Stimulated activated naive CD8-positive, alpha-beta T cell treated with anti-CD3 and anti-CD28 coated beads, Interleukin-15, Interleukin-2, amounts not matched to agents 100 ng/mL and 50 ng/mL, for 24 hours (primary cell): Measurements from ENCODE around the gene LIFR.
"Not testable (repeated sequence)": the region's sequence is repeated elsewhere in the genome, so short reads cannot be mapped to it uniquely, and the experiment has no call there.

Experiments used
- H3K27ac Mint-ChIP-seq: one replicate; pipeline ENCODE4 v1.8.0; 2021; ENCODE audit warnings: mild to moderate bottlenecking, mixed read lengths
- H3K27me3 Mint-ChIP-seq: one replicate; pipeline ENCODE4 v1.8.0; 2021; ENCODE audit warnings: mixed read lengths
- H3K36me3 Mint-ChIP-seq: one replicate; pipeline ENCODE4 v1.8.0; 2021; ENCODE audit warnings: low read depth, mixed read lengths
- H3K4me1 Mint-ChIP-seq: one replicate; pipeline ENCODE4 v1.8.0; 2021; ENCODE audit warnings: low read depth, mixed read lengths
- H3K4me3 Mint-ChIP-seq: one replicate; pipeline ENCODE4 v1.8.0; 2021; ENCODE audit warnings: mild to moderate bottlenecking, mixed read lengths
- H3K9me3 Mint-ChIP-seq: one replicate; pipeline ENCODE4 v1.8.0; 2021; ENCODE audit warnings: mixed read lengths

Gene LIFR

GRCh38 chr5:38590838-38591522, 34.5 kb upstream of the LIFR start:
- no peak overlapping the region for H3K4me3 Mint-ChIP-seq
- H3K4me1 Mint-ChIP-seq = no peaks in the 10 kb centered on the region
- H3K36me3 Mint-ChIP-seq = no peaks in the 10 kb centered on the region
- H3K27me3 Mint-ChIP-seq = peaks cover 24% of the 10 kb centered on the region
- H3K9me3 Mint-ChIP-seq = no peaks in the 10 kb centered on the region
- H3K27ac Mint-ChIP-seq = no peak overlapping the region

GRCh38 chr5:38589629-38590028, 33.2 kb upstream of the LIFR start:
- Mint-ChIP-seq H3K36me3 (no peaks in the 10 kb centered on the region), H3K4me1 (no peaks in the 10 kb centered on the region), H3K27ac (no peak overlapping the region), H3K4me3 (no peak overlapping the region), H3K27me3 (peaks cover 19% of the 10 kb centered on the region), H3K9me3 (no peaks in the 10 kb centered on the region)

GRCh38 chr5:38585816-38586215, 29.4 kb upstream of the LIFR start:
- H3K36me3 Mint-ChIP-seq = no peaks in the 10 kb centered on the region
- peaks cover 35% of the 10 kb centered on the region for H3K27me3 Mint-ChIP-seq
- H3K4me3 Mint-ChIP-seq = no peak overlapping the region
- H3K4me1 Mint-ChIP-seq = no peaks in the 10 kb centered on the region
- no peak overlapping the region for H3K27ac Mint-ChIP-seq
- H3K9me3 Mint-ChIP-seq = no peaks in the 10 kb centered on the region

- Mint-ChIP-seq H3K4me1 (no peaks in the 10 kb centered on the region), H3K9me3 (no peaks in the 10 kb centered on the region), H3K4me3 (no peak overlapping the region), H3K36me3 (no peaks in the 10 kb centered on the region), H3K27me3 (peaks cover 35% of the 10 kb centered on the region), H3K27ac (no peak overlapping the region)
Observed at GRCh38 chr5:38583500-38583899, 27.1 kb upstream of the LIFR start.

GRCh38 chr5:38582975-38583319, 26.5 kb upstream of the LIFR start:
- Mint-ChIP-seq H3K27me3 (peaks cover 35% of the 10 kb centered on the region), H3K36me3 (no peaks in the 10 kb centered on the region), H3K9me3 (no peaks in the 10 kb centered on the region), H3K27ac (no peak overlapping the region), H3K4me1 (no peaks in the 10 kb centered on the region), H3K4me3 (no peak overlapping the region)

- Mint-ChIP-seq H3K4me1 (no peaks in the 10 kb centered on the region), H3K27ac (no peak overlapping the region), H3K36me3 (no peaks in the 10 kb centered on the region), H3K4me3 (no peak overlapping the region), H3K9me3 (no peaks in the 10 kb centered on the region), H3K27me3 (peaks cover 35% of the 10 kb centered on the region)
Observed at GRCh38 chr5:38582293-38582974, 26.0 kb upstream of the LIFR start.

- peaks cover 35% of the 10 kb centered on the region for H3K27me3 Mint-ChIP-seq
- no peaks in the 10 kb centered on the region for H3K36me3 Mint-ChIP-seq
- H3K9me3 Mint-ChIP-seq = no peaks in the 10 kb centered on the region
- no peak overlapping the region for H3K27ac Mint-ChIP-seq
- H3K4me3 Mint-ChIP-seq = no peak overlapping the region
- H3K4me1 Mint-ChIP-seq = no peaks in the 10 kb centered on the region
Observed at GRCh38 chr5:38581597-38581996, 25.2 kb upstream of the LIFR start.

- H3K4me1 Mint-ChIP-seq = no peaks in the 10 kb centered on the region
- H3K27ac Mint-ChIP-seq = no peak overlapping the region
- peaks cover 26% of the 10 kb centered on the region for H3K27me3 Mint-ChIP-seq
- no peak overlapping the region for H3K4me3 Mint-ChIP-seq
- H3K9me3 Mint-ChIP-seq = no peaks in the 10 kb centered on the region
- H3K36me3 Mint-ChIP-seq = no peaks in the 10 kb centered on the region
Observed at GRCh38 chr5:38579105-38579504, 22.7 kb upstream of the LIFR start.

GRCh38 chr5:38576961-38577684, 20.7 kb upstream of the LIFR start:
- H3K27me3 Mint-ChIP-seq = peaks cover 22% of the 10 kb centered on the region
- no peaks in the 10 kb centered on the region for H3K4me1 Mint-ChIP-seq
- no peak overlapping the region for H3K4me3 Mint-ChIP-seq
- no peaks in the 10 kb centered on the region for H3K36me3 Mint-ChIP-seq
- H3K9me3 Mint-ChIP-seq = no peaks in the 10 kb centered on the region
- no peak overlapping the region for H3K27ac Mint-ChIP-seq

- Mint-ChIP-seq H3K36me3 (no peaks in the 10 kb centered on the region), H3K27ac (no peak overlapping the region), H3K27me3 (peaks cover 20% of the 10 kb centered on the region), H3K9me3 (no peaks in the 10 kb centered on the region), H3K4me1 (no peaks in the 10 kb centered on the region), H3K4me3 (no peak overlapping the region)
Observed at GRCh38 chr5:38576442-38576841, 20.0 kb upstream of the LIFR start.

GRCh38 chr5:38575476-38575875, 19.0 kb upstream of the LIFR start:
- Mint-ChIP-seq H3K27ac (no peak overlapping the region), H3K9me3 (no peaks in the 10 kb centered on the region), H3K4me1 (no peaks in the 10 kb centered on the region), H3K36me3 (no peaks in the 10 kb centered on the region), H3K4me3 (no peak overlapping the region), H3K27me3 (peaks cover 11% of the 10 kb centered on the region)

GRCh38 chr5:38574009-38574408, 17.6 kb upstream of the LIFR start:
- H3K9me3 Mint-ChIP-seq = no peaks in the 10 kb centered on the region
- H3K4me3 Mint-ChIP-seq = no peak overlapping the region
- H3K36me3 Mint-ChIP-seq = no peaks in the 10 kb centered on the region
- no peaks in the 10 kb centered on the region for H3K4me1 Mint-ChIP-seq
- peaks cover 7% of the 10 kb centered on the region for H3K27me3 Mint-ChIP-seq
- no peak overlapping the region for H3K27ac Mint-ChIP-seq

GRCh38 chr5:38573521-38573920, 17.1 kb upstream of the LIFR start:
- no peak overlapping the region for H3K27ac Mint-ChIP-seq
- H3K4me1 Mint-ChIP-seq = no peaks in the 10 kb centered on the region
- no peak overlapping the region for H3K4me3 Mint-ChIP-seq
- peaks cover 7% of the 10 kb centered on the region for H3K27me3 Mint-ChIP-seq
- no peaks in the 10 kb centered on the region for H3K36me3 Mint-ChIP-seq
- H3K9me3 Mint-ChIP-seq = no peaks in the 10 kb centered on the region

GRCh38 chr5:38569180-38569579, 12.7 kb upstream of the LIFR start:
- H3K36me3 Mint-ChIP-seq = no peaks in the 10 kb centered on the region
- H3K9me3 Mint-ChIP-seq = no peaks in the 10 kb centered on the region
- no peaks in the 10 kb centered on the region for H3K4me1 Mint-ChIP-seq

GRCh38 chr5:38567306-38567705, 10.9 kb upstream of the LIFR start:
- H3K36me3 Mint-ChIP-seq, H3K4me3 Mint-ChIP-seq, H3K9me3 Mint-ChIP-seq, H3K4me1 Mint-ChIP-seq, H3K27ac Mint-ChIP-seq: not testable (repeated sequence)
- peaks cover 21% of the 10 kb centered on the region for H3K27me3 Mint-ChIP-seq

More at GRCh38 chr5:38569180-38569579, 12.7 kb upstream of the LIFR start:
- H3K27me3 Mint-ChIP-seq = peaks cover 11% of the 10 kb centered on the region
- no peak overlapping the region for H3K27ac Mint-ChIP-seq
- no peak overlapping the region for H3K4me3 Mint-ChIP-seq
